GM08714 (cell line): ENCODE data around the gene LDB2.

Source experiments
- H3K4me3 ChIP-seq: fragments of 200-500 bp; sonication (Bioruptor generic); 2 replicates; pipeline ENCODE4 v1.5.1; 2014; ENCODE audit warnings: mild to moderate bottlenecking, low read length, inconsistent platforms
- ZNF274 ChIP-seq: IDR thresholded peaks from 2 replicates; pipeline ENCODE4 v1.6.1; 2012; ENCODE audit warnings: mild to moderate bottlenecking, low read depth, low read length

LDB2 gene

DNA sequence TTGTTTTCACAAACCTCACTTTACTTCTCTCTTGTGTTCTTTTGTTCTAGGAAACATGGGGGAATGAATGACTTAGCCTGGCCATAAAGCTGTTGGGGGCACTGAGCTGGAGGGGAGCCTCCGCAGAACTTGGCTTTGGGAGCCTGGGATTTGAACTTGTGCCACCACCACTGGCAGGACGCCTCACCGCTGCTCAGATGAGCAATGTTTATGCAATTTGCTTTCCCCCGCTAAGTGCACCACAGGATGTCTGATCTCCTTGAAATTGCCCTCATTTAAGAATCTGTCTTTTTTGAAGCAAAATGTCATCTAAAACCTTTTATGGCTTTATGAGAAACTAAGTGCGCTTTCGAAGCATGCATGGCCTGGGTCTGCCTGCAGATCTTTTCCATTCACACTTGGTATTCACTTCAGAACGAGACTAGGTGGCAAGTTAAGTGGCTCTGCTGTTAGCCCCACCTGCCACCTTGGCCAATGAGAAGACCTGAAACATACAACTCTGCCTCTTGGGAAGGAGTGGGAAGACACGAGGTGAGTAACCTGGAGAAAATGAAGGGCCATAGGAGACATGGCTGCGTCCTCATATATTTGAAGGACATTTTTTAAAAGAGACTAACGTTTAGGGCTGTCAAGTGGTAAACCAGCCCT, 119.3 kb downstream of the LDB2 start:
- no peak overlapping the region for H3K4me3 ChIP-seq
- TF ChIP-seq ZNF274: no peak

DNA sequence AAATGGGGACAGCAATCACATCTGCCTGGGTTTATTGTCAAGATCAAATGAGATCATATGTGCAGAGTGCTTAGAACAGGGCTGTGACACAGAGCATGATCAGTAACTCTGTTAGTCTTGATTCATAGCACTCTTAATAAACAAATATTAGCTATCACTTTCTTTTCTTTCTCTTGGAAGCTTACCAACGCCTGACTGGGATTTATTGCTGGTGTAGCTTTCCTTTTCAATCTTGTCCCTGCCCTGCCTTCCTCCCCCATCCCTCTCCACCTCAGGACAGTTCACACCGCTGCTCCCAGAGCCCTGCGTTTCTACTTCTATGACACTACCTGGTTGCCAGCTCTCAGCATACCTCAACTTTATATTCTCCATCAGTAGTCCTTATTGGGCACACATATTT, 120.7 kb downstream of the LDB2 start:
- H3K4me3 ChIP-seq: no peak overlapping the region
- TF ChIP-seq ZNF274: no peak

- no peak overlapping the region for H3K4me3 ChIP-seq
- no peak for TF ChIP-seq ZNF274
These were observed 122.9 kb downstream of the LDB2 start for GRCh38 chr4:16775411-16776154.

DNA sequence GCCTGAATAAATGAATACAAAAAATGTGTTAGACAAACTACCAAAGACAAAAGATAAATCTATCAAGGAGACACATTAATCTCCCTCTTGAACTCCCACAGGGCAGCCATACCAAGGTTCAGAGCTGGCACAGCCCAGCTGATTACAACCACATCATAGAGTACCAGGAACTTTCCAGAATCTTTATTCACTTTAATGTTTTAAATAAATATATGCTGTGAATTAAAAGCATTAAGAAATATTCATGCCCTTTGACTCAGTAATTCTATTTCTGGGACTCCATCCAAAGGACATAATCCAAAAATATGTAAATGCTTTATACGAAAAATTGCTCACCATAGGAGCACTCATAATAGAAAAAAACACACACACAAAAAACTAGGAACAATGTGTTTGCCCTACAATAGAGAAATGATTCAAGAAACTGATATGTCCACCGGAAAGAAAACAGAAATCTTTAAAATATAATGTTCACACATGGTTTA, 126.0 kb downstream of the LDB2 start:
- no peak overlapping the region for H3K4me3 ChIP-seq
- TF ChIP-seq ZNF274: no peak

DNA sequence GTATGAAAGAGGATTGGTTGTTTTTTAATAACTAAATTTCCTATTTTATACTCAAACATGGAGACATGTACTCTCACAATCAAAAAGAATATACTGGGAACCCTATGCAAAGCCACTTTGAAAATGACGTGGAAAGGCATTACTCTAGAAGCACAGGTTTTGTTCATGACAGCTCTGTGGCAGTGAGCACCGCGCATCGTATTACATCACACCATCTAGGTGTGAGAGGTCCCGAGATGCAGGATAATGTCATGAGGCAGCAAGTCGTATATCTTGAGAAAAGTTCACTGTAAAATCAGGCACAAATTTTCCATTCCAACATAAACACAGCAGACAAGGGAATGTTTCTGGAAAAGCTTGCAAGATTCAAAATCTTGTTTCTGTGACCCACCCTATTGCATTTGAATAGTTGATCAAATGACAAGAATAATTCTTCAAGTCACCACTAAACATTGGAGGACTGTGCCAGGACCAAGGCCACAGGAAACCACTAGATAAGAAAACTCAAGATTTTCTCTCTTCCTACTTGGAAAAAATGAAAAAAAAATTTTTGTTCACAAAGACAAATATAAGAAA, 127.6 kb downstream of the LDB2 start:
- TF ChIP-seq ZNF274: no peak
- no peak overlapping the region for H3K4me3 ChIP-seq

DNA sequence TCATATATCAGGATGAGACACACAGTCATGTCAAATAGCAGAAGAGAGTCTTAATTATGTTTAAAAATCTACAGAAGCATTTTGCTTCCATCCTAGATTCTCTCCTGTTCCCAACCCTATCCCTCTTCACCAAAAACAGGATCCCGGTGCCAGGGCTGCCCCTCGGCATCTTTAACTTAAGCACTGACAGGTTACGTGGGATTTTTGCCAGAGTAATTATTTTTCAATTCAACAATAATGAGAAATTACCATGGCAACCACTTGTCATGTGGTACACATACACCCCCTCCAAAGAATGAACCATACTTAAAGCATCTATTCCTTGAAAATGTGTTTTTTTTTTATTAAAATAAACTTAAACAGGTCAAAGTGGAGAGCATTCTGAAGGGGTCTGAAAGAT, 130.6 kb downstream of the LDB2 start:
- H3K4me3 ChIP-seq: no peak overlapping the region
- no peak for TF ChIP-seq ZNF274

DNA sequence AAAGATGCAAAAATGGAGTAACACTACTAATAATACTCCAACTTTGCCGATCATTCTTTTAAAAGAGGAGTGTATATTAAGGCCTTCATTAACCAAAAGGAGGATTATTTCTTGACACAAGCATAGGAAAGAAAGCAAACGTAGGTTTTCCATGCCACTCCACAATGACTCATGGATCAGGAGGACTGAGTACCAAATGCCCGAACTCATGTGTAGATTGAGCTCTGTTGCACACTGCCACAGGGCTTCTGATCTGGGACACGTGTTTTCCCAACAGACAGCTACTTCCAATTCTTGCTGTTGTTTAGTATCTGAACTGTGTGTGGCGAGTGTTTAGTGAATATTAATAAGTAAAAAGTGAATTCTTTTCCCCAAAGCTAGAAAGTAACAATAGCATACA, 131.2 kb downstream of the LDB2 start:
- no peak overlapping the region for H3K4me3 ChIP-seq
- no peak for TF ChIP-seq ZNF274

DNA sequence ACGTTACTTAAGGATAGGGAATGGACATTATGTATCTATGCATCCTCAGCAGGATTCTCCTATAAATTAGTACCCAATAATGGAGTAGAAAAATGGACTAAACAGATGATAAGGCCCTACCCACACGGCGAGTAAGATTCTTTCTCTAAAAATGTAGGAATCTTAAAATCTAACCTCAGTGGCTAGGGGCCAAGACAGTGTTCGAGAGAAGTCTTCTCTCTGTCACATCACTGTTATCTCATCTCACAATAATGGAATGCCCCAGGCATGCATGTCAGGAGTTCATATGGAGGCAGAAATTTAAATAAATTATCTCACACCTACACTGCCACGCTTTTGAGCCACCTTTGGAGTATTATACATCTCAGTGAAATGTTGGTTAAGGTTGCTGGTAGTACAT, 132.9 kb downstream of the LDB2 start:
- TF ChIP-seq ZNF274: no peak
- H3K4me3 ChIP-seq: no peak overlapping the region

DNA sequence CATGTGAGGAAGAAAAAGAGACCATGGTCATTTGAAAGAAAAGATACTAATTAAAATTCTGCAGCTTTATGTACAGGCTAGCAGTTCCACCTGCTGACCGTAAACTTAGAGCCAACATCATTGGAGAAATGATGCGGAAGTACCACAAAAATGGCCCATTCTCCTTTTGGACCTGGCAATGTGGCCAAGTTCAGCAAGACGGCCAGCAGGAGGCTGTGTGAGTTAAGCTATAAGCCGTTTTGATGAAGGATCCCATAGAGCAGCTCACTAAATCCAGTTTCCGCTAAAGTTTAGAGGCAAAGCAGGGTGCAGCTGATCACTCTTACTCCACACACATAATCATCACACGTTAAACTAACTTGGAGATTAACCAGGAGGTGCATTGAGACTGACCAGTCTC, 133.8 kb downstream of the LDB2 start:
- TF ChIP-seq ZNF274: no peak

GRCh38 chr4:16760617-16761363, 137.7 kb downstream of the LDB2 start:
- no peak for TF ChIP-seq ZNF274
- H3K4me3 ChIP-seq: no peak overlapping the region

More for the DNA sequence above, 133.8 kb downstream of the LDB2 start:
- H3K4me3 ChIP-seq: no peak overlapping the region

DNA sequence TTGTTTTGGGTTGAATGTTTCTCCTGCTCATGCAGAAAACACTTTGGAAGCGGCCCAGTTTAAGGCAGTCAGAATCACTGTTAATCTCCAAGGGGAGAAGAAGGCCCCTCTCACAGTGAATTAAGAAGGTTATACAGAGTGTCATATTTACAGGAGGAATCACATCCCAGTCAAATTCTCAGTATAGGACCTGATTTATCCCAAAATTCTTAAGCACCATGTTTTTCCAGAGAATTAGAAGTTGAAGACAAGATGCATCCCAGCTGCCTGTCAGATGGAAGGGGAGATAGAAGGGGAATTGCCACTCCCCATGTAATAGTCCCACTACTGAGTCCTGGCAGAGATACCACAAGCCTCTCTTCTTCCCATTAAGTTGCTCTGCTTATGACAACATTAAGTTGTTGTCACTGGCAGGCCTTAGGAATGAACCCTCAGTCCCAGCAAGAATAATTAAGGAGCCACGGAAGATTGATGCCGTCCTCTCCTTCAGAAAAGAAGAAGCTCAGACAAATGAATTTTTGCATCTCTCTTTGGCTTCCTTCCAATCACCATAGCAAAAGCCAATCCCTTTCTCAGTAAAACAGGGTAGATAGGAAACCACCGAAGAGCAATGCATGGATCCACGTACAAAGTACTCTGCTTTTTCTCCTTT, 138.4 kb downstream of the LDB2 start:
- H3K4me3 ChIP-seq: no peak overlapping the region
- no peak for TF ChIP-seq ZNF274

- H3K4me3 ChIP-seq: no peak overlapping the region
- TF ChIP-seq ZNF274: no peak
These were observed 139.6 kb downstream of the LDB2 start for GRCh38 chr4:16758816-16759215.

GRCh38 chr4:16758255-16758654, 140.2 kb downstream of the LDB2 start:
- H3K4me3 ChIP-seq: no peak overlapping the region
- no peak for TF ChIP-seq ZNF274

DNA sequence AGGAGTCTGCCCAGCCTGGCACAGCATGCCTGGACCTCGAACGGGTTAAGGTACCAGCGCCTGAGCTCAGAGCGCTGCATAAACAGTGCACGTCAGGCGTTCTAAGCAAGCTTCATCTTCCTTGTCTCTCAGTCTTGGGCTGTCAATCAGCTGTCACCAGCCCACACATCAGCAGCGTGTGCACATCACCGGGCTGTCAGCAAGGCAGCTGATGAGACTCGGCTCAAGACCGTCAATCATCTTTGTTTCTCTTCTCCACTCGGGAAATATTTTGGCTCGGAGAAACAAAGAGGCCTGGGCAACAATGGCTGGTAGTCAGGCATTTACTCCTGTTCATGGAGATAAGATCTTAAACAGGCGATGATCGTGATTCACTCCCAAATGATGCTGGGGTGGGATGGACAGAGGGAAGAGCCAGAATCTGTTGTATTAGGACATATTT, 141.3 kb downstream of the LDB2 start:
- no peak overlapping the region for H3K4me3 ChIP-seq
- no peak for TF ChIP-seq ZNF274
